ENCODE results near the gene CCDC187.

CCDC187 gene

GRCh38 chr9:136204838-136205706 lies 98.8 kb downstream of the CCDC187 start, which contains the start of gene LHX3:
Gene LHX3 (minus strand): TSS chr9:136205128. CDS start chr9:136205012, 116 bp downstream.
- TF ChIP-seq CTCF (IDR thresholded peaks at IDR 0.05; ENCODE audit: low read depth, low read length, missing control alignments), result no peak
- H3K4me3 ChIP-seq (replicated peaks; ENCODE audit: low read depth, low read length), result no peak within 1 kb of the TSS
- no peak for DNase-seq (ENCODE audit: extremely low read depth, low read depth)

GRCh38 chr9:136204145-136204805 lies 99.6 kb downstream of the CCDC187 start:
- DNase-seq (ENCODE audit: extremely low read depth, low read depth), result no peak
- no peak for TF ChIP-seq CTCF (IDR thresholded peaks at IDR 0.05; ENCODE audit: low read depth, low read length, missing control alignments)
- H3K4me3 ChIP-seq (replicated peaks; ENCODE audit: low read depth, low read length), result no peak overlapping the region

- no peak for DNase-seq (ENCODE audit: extremely low read depth, low read depth)
- no peak overlapping the region for H3K4me3 ChIP-seq (replicated peaks; ENCODE audit: low read depth, low read length)
- no peak for TF ChIP-seq CTCF (IDR thresholded peaks at IDR 0.05; ENCODE audit: low read depth, low read length, missing control alignments)
Measured at GRCh38 chr9:136203408-136204144, 100.3 kb downstream of the CCDC187 start.

- no peak for DNase-seq (ENCODE audit: extremely low read depth, low read depth)
- H3K4me3 ChIP-seq (replicated peaks; ENCODE audit: low read depth, low read length), result no peak overlapping the region
- TF ChIP-seq CTCF (IDR thresholded peaks at IDR 0.05; ENCODE audit: low read depth, low read length, missing control alignments), result no peak
Measured at GRCh38 chr9:136202454-136203407, 101.2 kb downstream of the CCDC187 start.

GRCh38 chr9:136201609-136202453 lies 102.1 kb downstream of the CCDC187 start:
- no peak overlapping the region for H3K4me3 ChIP-seq (replicated peaks; ENCODE audit: low read depth, low read length)
- no peak for DNase-seq (ENCODE audit: extremely low read depth, low read depth)
- TF ChIP-seq CTCF (IDR thresholded peaks at IDR 0.05; ENCODE audit: low read depth, low read length, missing control alignments), result no peak

Measured in HFF-Myc (cell line).